Esophagus muscularis mucosa (tissue), 4 donors: ENCODE measurements around the gene RXFP3. TPM values are rescaled to one million over a fixed set of nuclear protein-coding genes. Genes with fewer than 3 reads are reported as not detected.

Experiments
- DNase-seq: peaks from one replicate; pipeline ENCODE4 v3.0.0-alpha.2; 2017; ENCODE audit errors: extremely low spot score
- H3K27ac ChIP-seq, 4 donors: fragments of 200-600 bp; sonication (generic); replicated peaks in 1 of 4; 1 replicate in 3 of 4; 2 replicates in 1 of 4; pipeline ENCODE4 v1.5.1; 2016 to 2019; ENCODE audit warnings: mild to moderate bottlenecking in 1 of 4
- H3K27me3 ChIP-seq, 4 donors: fragments of 200-600 bp; sonication (generic); one replicate each; pipeline versions ENCODE4 v1.5.1 to v1.6.0; 2016 to 2019
- H3K36me3 ChIP-seq, 4 donors: fragments of 200-600 bp; sonication (generic); one replicate each; pipeline ENCODE4 v1.5.1; 2016 to 2019
- H3K4me1 ChIP-seq, 4 donors: fragments of 200-600 bp; sonication (generic); one replicate each; pipeline ENCODE4 v1.5.1; 2016 to 2019
- H3K4me3 ChIP-seq, 4 donors: fragments of 200-600 bp; sonication (generic); 1 replicate in 2 of 4; 2 replicates in 2 of 4; pipeline ENCODE4 v1.5.1; 2016 to 2019; ENCODE audit warnings: mild to moderate bottlenecking in 4 of 4, moderate library complexity in 1 of 4
- H3K9me3 ChIP-seq, 4 donors: fragments of 200-600 bp; sonication (generic); 1 replicate in 3 of 4; 2 replicates in 1 of 4; pipeline ENCODE4 v1.5.1; 2016 to 2019
- EP300 ChIP-seq: sonication (generic); formaldehyde crosslinking; IDR thresholded peaks from one replicate; pipeline ENCODE4 v1.6.1; 2017; ENCODE audit warnings: antibody characterized with exemption
- POLR2A ChIP-seq: fragments of 450-650 bp; IDR thresholded peaks from one replicate; pipeline ENCODE4 v1.6.1; 2017; ENCODE audit warnings: antibody characterized with exemption, moderate library complexity, mild to moderate bottlenecking, low read depth
- POLR2AphosphoS5 ChIP-seq, 2 donors: sonication (generic); formaldehyde crosslinking; IDR thresholded peaks; one replicate each; pipeline ENCODE4 v1.6.1; 2017; ENCODE audit warnings: antibody characterized with exemption in 2 of 2
- WGBS: methylation state at CpG from one replicate; pipeline ENCODE4 v1.1.5; 2018; 5-methylcytosine and 5-hydroxymethylcytosine counted together
- intact Hi-C: fragments of 100-400 bp; cut with DNase I; formaldehyde crosslinking; loops from one replicate; pipeline ENCODE4 v1.15.1; 2023
- total RNA-seq, 4 donors: library from RNA; depleted of rRNA; stranded (reverse); fragments of >200 nt; gene quantifications; one replicate each; pipeline versions ENCODE4 v1.1.0 to v1.2.1, GENCODE V29; 2016
- TF ChIP-seq, protein P1 (sequence below), 3 experiments: fragments of 200-600 bp in 2 of 3; fragments of 450-650 bp in 1 of 3; sonication (generic) in 2 of 3; IDR thresholded peaks; one replicate each; pipeline ENCODE4 v1.5.1; 2017 to 2019; ENCODE audit warnings: antibody characterized with exemption in 3 of 3, mild to moderate bottlenecking in 2 of 3, moderate library complexity in 1 of 3

RXFP3 gene
- total RNA-seq, 4 donors from 2014 or later = not detected

DNA sequence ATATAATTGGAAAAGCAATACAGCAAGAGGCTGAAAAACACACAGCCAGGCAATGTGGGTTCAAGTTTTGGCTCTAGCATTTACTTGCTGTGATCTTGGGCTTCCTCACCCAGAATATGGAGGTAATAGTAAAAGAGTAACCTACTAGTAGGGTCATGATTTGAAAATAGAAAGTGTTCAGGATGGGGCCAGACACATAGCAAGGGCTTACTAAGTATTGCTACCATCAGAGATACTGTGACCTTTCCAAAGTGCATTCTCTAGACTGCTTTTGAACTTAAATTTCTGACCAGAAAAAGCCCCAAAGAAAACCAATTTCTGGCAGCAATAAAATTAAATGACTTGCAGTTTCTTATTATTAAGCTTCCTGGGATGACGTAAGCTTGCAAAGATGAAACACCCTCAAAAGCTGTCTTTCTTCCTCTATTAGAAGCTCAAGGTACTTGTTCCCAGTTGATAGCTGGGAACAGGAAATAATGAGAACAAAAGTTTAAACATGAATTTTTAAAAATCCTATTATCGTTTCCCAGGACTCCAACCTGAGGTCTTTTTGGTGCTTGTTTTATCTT lies 28.0 kb downstream of the RXFP3 start:
- no peak for TF ChIP-seq EP300
- TF ChIP-seq, protein P1, sequence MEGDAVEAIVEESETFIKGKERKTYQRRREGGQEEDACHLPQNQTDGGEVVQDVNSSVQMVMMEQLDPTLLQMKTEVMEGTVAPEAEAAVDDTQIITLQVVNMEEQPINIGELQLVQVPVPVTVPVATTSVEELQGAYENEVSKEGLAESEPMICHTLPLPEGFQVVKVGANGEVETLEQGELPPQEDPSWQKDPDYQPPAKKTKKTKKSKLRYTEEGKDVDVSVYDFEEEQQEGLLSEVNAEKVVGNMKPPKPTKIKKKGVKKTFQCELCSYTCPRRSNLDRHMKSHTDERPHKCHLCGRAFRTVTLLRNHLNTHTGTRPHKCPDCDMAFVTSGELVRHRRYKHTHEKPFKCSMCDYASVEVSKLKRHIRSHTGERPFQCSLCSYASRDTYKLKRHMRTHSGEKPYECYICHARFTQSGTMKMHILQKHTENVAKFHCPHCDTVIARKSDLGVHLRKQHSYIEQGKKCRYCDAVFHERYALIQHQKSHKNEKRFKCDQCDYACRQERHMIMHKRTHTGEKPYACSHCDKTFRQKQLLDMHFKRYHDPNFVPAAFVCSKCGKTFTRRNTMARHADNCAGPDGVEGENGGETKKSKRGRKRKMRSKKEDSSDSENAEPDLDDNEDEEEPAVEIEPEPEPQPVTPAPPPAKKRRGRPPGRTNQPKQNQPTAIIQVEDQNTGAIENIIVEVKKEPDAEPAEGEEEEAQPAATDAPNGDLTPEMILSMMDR (IDR thresholded peaks at IDR 0.05) = no peak
- Histone ChIP-seq H3K27ac (no peak overlapping the region), H3K9me3 (no peaks in the 10 kb centered on the region), H3K4me3 (no peak overlapping the region), H3K4me1 (no peaks in the 10 kb centered on the region), H3K36me3 (no peaks in the 10 kb centered on the region), H3K27me3 (no peaks in the 10 kb centered on the region)
- intact Hi-C loops = no loop called here
- WGBS = 59% methylated on average over 2 of the region's 2 CpGs
- DNase-seq = no peak

DNA sequence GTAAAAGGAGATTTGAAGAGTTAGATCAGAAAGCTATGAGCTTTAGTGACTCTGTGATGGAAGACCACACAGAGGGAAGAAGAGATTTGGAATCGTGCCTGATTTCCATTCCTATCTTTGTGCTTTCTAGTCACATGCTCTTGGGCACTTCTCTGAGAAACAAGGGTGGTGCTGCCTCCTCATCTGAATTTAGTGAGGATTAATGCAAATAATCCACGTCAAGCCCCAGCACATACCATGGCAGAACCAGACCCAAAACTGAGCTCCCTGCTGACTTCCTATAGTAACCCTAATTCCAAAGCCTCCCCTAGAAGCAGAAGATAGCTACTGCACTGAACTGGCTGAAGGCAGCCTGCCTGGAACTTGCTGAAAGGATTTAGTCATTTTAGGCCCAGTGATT lies 30.6 kb downstream of the RXFP3 start:
- Histone ChIP-seq H3K27ac (no peak overlapping the region), H3K36me3 (no peaks in the 10 kb centered on the region), H3K27me3 (no peaks in the 10 kb centered on the region), H3K4me1 (peaks cover 0 to 5% (median 0%) of the 10 kb centered on the region in 4 donors), H3K4me3 (no peak overlapping the region), H3K9me3 (no peaks in the 10 kb centered on the region)
- TF ChIP-seq, protein P1 (IDR thresholded peaks at IDR 0.05) = no peak
- TF ChIP-seq POLR2A (no peak), POLR2AphosphoS5 (IDR thresholded peaks at IDR 0.05) (no peak), EP300 (no peak)
- no peak for DNase-seq
- 42% methylated on average over 2 of the region's 2 CpGs for WGBS
- intact Hi-C loops = loop anchor here (5.0 kb wide), 1 partner anchor 530 kb away; no protein-coding TSS in a partner anchor

DNA sequence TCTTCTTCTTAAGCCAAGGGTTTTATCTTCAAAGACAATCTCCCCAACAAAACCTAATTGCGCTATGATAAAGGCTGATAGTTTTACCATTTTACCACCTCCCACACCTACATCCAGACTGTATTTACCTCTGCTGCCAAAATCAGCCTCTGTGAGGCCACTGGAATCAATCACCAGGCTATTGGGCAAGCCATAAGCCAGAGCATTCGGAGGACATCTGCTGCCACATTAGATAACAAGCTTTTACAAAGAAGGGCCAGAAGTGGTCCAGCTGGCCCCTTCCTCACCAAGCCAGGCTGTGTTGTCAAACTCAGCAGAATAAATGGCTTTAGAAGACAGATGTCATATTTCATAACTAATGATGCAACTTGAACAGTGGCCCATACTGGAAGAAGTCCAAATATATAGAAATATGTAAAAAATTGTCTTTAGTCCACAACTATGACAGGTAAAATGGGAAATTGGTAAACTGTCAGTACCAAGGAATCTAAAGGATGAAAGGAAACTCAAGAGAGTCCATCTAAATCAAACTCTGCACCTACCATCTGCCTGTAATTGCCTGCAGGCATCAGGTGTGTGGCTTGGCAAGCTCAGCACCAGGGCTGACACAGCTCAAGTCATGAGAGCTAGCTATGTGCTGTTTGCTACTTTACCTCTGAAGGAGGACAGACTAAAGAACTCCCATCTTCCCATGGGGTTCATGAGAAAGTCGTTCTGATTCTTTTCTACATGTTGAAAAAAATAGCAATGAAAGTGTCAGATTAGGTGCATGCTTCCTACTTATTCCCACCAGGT lies 32.2 kb downstream of the RXFP3 start:
- WGBS = 85% methylated on average over 3 of the region's 3 CpGs
- TF ChIP-seq POLR2A = no peak
- no peak for TF ChIP-seq POLR2AphosphoS5 (IDR thresholded peaks at IDR 0.05)
- TF ChIP-seq, protein P1 (IDR thresholded peaks at IDR 0.05) = no peak
- TF ChIP-seq EP300 = no peak
- intact Hi-C loops = loop anchor here (5.0 kb wide), 1 partner anchor 531 kb away; no protein-coding TSS in a partner anchor
- Histone ChIP-seq H3K4me3 (no peak overlapping the region), H3K27me3 (no peaks in the 10 kb centered on the region), H3K4me1 (peaks cover 0 to 5% (median 0%) of the 10 kb centered on the region in 4 donors), H3K27ac (no peak overlapping the region), H3K36me3 (no peaks in the 10 kb centered on the region), H3K9me3 (no peaks in the 10 kb centered on the region)
- no peak for DNase-seq

DNA sequence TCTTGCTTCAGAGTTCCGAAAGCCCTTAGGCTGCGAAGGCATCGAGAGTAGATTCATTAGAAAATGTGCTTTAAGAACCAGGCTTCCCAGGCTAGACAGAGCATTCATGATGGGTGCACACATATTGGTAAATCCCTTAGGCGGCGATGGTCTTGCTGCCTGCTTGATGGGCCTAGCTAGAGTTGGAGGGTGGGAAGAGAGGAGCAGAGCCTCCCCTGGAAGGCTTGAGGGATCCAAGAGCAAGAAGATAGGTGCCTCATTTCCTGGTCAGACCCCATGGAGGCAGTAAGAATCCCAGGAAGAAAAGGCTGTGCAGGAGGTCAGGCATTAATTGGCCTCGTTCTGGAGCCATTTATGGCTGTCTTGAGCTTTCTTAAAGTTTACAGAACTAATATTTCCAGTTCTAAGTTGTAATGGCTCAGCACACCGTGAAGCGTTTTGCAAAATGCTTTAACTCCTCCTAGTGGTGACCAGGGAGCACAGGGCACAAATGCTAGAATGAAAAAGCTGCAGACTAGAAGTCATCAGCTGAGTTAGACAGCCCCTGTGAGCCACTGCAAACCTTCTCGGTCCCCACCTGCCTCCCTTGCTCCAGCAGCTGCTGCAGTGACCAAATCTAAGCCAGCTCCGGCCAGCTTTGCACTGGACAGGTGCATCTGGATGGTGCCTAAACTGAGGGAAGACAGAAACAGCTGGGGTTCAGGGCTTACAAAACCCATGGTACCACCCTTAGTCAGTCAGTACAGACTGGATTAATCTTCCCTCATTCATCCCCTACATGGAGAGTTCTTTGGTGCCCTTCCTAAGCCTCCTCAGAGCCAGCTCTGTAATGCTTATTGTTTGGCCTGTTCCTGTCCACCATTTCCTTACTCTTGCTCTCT lies 33.6 kb downstream of the RXFP3 start:
- H3K4me3 ChIP-seq = no peak overlapping the region
- TF ChIP-seq POLR2A = no peak
- TF ChIP-seq, protein P1 (IDR thresholded peaks at IDR 0.05) = peak; percentile 51 to 71 (median 63)
- H3K27me3 ChIP-seq = no peaks in the 10 kb centered on the region
- no peaks in the 10 kb centered on the region for H3K9me3 ChIP-seq
- WGBS = 54% methylated on average over 10 of the region's 10 CpGs
- peaks cover 0 to 5% (median 0%) of the 10 kb centered on the region in 4 donors for H3K4me1 ChIP-seq
- intact Hi-C loops = loop anchor here (5.0 kb wide), 1 partner anchor 533 kb away; no protein-coding TSS in a partner anchor
- H3K36me3 ChIP-seq = no peaks in the 10 kb centered on the region
- H3K27ac ChIP-seq = no peak overlapping the region
- DNase-seq = no peak
